Transverse colon (tissue), 4 donors: ENCODE results near the gene CCDC172. TPM values are rescaled to one million over a fixed set of nuclear protein-coding genes. Genes with fewer than 3 reads are reported as not detected.

Source experiments
- DNase-seq: peaks from one replicate; pipeline ENCODE4 v3.0.0-alpha.2; 2019
- H3K27ac ChIP-seq, 4 donors: fragments of 200-600 bp; sonication (generic); 2 replicates each; pipeline ENCODE4 v1.5.1; 2016 to 2018; ENCODE audit warnings: inconsistent platforms in 4 of 4
- H3K27me3 ChIP-seq: fragments of 200-600 bp; sonication (generic); 2 replicates; pipeline ENCODE4 v1.5.1; 2017; ENCODE audit warnings: inconsistent platforms
- H3K36me3 ChIP-seq, 4 donors: fragments of 200-600 bp; sonication (generic); 2 replicates each; pipeline ENCODE4 v1.5.1; 2017 to 2019; ENCODE audit warnings: inconsistent platforms in 4 of 4
- H3K4me1 ChIP-seq, 4 donors: fragments of 200-600 bp; sonication (generic); 2 replicates each; pipeline ENCODE4 v1.5.1; 2017 to 2020; ENCODE audit warnings: inconsistent platforms in 4 of 4
- H3K4me3 ChIP-seq, 4 donors: fragments of 200-600 bp; sonication (generic); 1 replicate in 1 of 4; 2 replicates in 3 of 4; pipeline versions ENCODE4 v1.5.1 to v1.6.1; 2017 to 2019; ENCODE audit warnings: inconsistent platforms in 4 of 4
- H3K9me3 ChIP-seq, 2 donors: fragments of 200-600 bp; sonication (generic); 2 replicates each; pipeline ENCODE4 v1.5.1; 2017 to 2019; ENCODE audit warnings: inconsistent platforms in 2 of 2
- CTCF ChIP-seq, 5 experiments: fragments of 200-600 bp in 3 of 5; fragments of 450-650 bp in 2 of 5; sonication (generic) in 3 of 5; IDR thresholded peaks; 1 replicate in 2 of 5; 2 replicates in 3 of 5; pipeline ENCODE4 v1.5.1; 2016 to 2017; ENCODE audit warnings: antibody characterized with exemption in 5 of 5, inconsistent platforms in 3 of 5, mild to moderate bottlenecking in 2 of 5, moderate library complexity in 1 of 5
- EP300 ChIP-seq: sonication (generic); formaldehyde crosslinking; IDR thresholded peaks from one replicate; pipeline ENCODE4 v1.6.1; 2017; ENCODE audit warnings: antibody characterized with exemption, low read depth
- POLR2A ChIP-seq: fragments of 450-650 bp; IDR thresholded peaks from one replicate; pipeline ENCODE4 v1.6.1; 2016; ENCODE audit warnings: antibody characterized with exemption, mild to moderate bottlenecking, moderate library complexity
- POLR2AphosphoS5 ChIP-seq, 3 donors: sonication (generic); formaldehyde crosslinking; IDR thresholded peaks; one replicate each; pipeline ENCODE4 v1.6.1; 2016; ENCODE audit warnings: antibody characterized with exemption in 3 of 3
- WGBS, 2 donors: methylation state at CpG; one replicate each; pipeline ENCODE4 v1.1.5; 2018; ENCODE audit warnings: low coverage in 1 of 2; 5-methylcytosine and 5-hydroxymethylcytosine counted together
- in situ Hi-C, 4 donors: fragments of 200-750 bp; cut with MboI; loops; one replicate each; pipeline versions ENCODE4 v1.15.0 to v1.15.1; 2017; ENCODE audit warnings: low sequenced_read_pairs in 3 of 4, low pct_ligation_motif_present in 1 of 4, low pct_unique_long_range_greater_than_20kb in 1 of 4
- intact Hi-C: fragments of 100-400 bp; cut with DNase I; formaldehyde crosslinking; loops from one replicate; pipeline ENCODE4 v1.15.1; 2023; ENCODE audit warnings: low total_unique reads
- total RNA-seq, 4 donors: library from RNA; depleted of rRNA; stranded (reverse); fragments of >200 nt; gene quantifications; one replicate each; pipeline ENCODE4 v1.1.0, GENCODE V29; 2016

CCDC172 gene
- total RNA-seq, 4 donors from 2014 or later, result not detected

GRCh38 chr10:116410351-116410750, 86.1 kb downstream of the CCDC172 start:
- H3K4me3 ChIP-seq, result no peak overlapping the region
- no peaks in the 10 kb centered on the region for H3K9me3 ChIP-seq
- H3K27ac ChIP-seq, result no peak overlapping the region
- 71 to 77% methylated on average over 5 of the region's 5 CpGs for WGBS, 2 donors
- H3K4me1 ChIP-seq, result no peaks in the 10 kb centered on the region
- H3K36me3 ChIP-seq, result no peaks in the 10 kb centered on the region
- TF ChIP-seq EP300 (no peak), CTCF (IDR thresholded peaks at IDR 0.05) (no peak), POLR2A (no peak), POLR2AphosphoS5 (IDR thresholded peaks at IDR 0.05) (no peak)
- H3K27me3 ChIP-seq, result no peaks in the 10 kb centered on the region
- no peak for DNase-seq
- in situ Hi-C loops, result no loop called here
- intact Hi-C loops, result no loop called here

- no peaks in the 10 kb centered on the region for H3K4me1 ChIP-seq
- intact Hi-C loops, result no loop called here
- no peaks in the 10 kb centered on the region for H3K36me3 ChIP-seq
- no peak for DNase-seq
- TF ChIP-seq CTCF (IDR thresholded peaks at IDR 0.05) (no peak), POLR2AphosphoS5 (IDR thresholded peaks at IDR 0.05) (no peak), POLR2A (no peak), EP300 (no peak)
- no peaks in the 10 kb centered on the region for H3K9me3 ChIP-seq
- no peak overlapping the region for H3K4me3 ChIP-seq
- 42 to 59% methylated on average over 2 of the region's 2 CpGs for WGBS, 2 donors
- no peak overlapping the region for H3K27ac ChIP-seq
- no peaks in the 10 kb centered on the region for H3K27me3 ChIP-seq
- in situ Hi-C loops, result no loop called here
These were observed 93.6 kb downstream of the CCDC172 start for GRCh38 chr10:116417821-116418220.

- Histone ChIP-seq H3K27me3 (no peaks in the 10 kb centered on the region), H3K36me3 (no peaks in the 10 kb centered on the region), H3K4me3 (no peak overlapping the region), H3K4me1 (no peaks in the 10 kb centered on the region), H3K9me3 (no peaks in the 10 kb centered on the region), H3K27ac (no peak overlapping the region)
- WGBS, 2 donors, result 75% methylated on average over 1 of the region's 1 CpG; no CpG with 5 or more reads in 1 of the 2 donors
- no peak for TF ChIP-seq POLR2AphosphoS5 (IDR thresholded peaks at IDR 0.05)
- no peak for TF ChIP-seq CTCF (IDR thresholded peaks at IDR 0.05)
- in situ Hi-C loops, result no loop called here
- intact Hi-C loops, result no loop called here
- DNase-seq, result no peak
These were observed 94.1 kb downstream of the CCDC172 start for GRCh38 chr10:116418389-116418788.

- WGBS, 2 donors, result 88 to 100% methylated on average over 1 of the region's 1 CpG
- intact Hi-C loops, result no loop called here
- H3K4me1 ChIP-seq, result no peaks in the 10 kb centered on the region
- no peak overlapping the region for H3K27ac ChIP-seq
- no peak overlapping the region for H3K4me3 ChIP-seq
- in situ Hi-C loops, result no loop called here
- TF ChIP-seq POLR2A, result no peak
- no peak for TF ChIP-seq EP300
- TF ChIP-seq POLR2AphosphoS5 (IDR thresholded peaks at IDR 0.05), result no peak
- TF ChIP-seq CTCF (IDR thresholded peaks at IDR 0.05), result no peak
- no peaks in the 10 kb centered on the region for H3K9me3 ChIP-seq
- DNase-seq, result no peak
- H3K36me3 ChIP-seq, result no peaks in the 10 kb centered on the region
- no peaks in the 10 kb centered on the region for H3K27me3 ChIP-seq
These were observed 97.6 kb downstream of the CCDC172 start for GRCh38 chr10:116421815-116422214.
